K562 treated with DMSO at 1 percent for 12 hours (cell line): ENCODE data around the gene ULBP1. TPM values are rescaled to one million over a fixed set of nuclear protein-coding genes. Genes with fewer than 3 reads are reported as not detected.

ENCODE experiments used
- total RNA-seq: library from RNA; unstranded; fragments of 300-600 nt; gene quantifications from 2 replicates; pipeline ENCODE4 v1.2.3, GENCODE V29; 2022; ENCODE audit not compliant: insufficient read depth

ULBP1 gene, protein sequence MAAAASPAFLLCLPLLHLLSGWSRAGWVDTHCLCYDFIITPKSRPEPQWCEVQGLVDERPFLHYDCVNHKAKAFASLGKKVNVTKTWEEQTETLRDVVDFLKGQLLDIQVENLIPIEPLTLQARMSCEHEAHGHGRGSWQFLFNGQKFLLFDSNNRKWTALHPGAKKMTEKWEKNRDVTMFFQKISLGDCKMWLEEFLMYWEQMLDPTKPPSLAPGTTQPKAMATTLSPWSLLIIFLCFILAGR
- 4.0 and 10.6 TPM in 2 replicates for total RNA-seq

GRCh38 chr6:149963462-149964307 is at the start of gene ULBP1:
ULBP1 (plus strand) TSS chr6:149963943; CDS start chr6:149964050, 107 bp downstream.

DNA sequence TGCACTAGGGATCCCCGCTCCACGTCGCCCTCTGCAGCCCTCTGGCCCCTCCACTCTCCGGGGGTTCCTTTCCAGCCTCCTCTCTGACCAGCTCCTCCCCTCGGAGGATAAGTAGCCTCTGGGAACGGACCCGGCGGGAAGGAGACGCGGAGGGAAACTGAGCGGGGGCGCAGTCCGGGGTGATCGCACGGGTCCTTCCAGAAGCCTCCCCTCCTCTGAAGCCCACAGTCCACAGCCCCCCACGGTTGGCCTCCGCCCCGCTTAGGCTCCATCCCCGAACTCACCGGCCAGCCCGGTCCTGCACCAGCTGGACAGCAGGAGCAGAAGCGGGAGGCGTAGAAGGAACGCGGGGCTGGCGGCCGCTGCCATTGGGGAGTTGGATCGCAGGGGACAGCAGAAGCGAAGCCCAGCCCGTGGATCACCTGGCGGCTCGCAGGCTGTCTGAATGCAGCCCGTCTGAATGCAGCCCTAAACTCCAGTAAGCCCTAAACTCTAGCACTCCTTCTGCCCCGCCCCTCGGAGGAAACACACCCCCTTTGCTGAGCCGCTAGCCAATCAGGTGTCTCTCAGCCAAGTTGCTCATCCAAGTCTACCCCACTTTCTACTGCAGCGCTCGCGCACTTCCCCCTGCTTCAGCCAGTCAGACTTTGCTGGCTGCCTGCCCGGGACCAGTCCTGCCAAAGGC is 41.0 kb upstream of the ULBP1 start, which contains the start of gene RAET1G:
TSS of gene RAET1G (minus strand) at position 480 of the 685 bp plus-strand sequence. CDS start at position 369, 111 bp downstream.

DNA sequence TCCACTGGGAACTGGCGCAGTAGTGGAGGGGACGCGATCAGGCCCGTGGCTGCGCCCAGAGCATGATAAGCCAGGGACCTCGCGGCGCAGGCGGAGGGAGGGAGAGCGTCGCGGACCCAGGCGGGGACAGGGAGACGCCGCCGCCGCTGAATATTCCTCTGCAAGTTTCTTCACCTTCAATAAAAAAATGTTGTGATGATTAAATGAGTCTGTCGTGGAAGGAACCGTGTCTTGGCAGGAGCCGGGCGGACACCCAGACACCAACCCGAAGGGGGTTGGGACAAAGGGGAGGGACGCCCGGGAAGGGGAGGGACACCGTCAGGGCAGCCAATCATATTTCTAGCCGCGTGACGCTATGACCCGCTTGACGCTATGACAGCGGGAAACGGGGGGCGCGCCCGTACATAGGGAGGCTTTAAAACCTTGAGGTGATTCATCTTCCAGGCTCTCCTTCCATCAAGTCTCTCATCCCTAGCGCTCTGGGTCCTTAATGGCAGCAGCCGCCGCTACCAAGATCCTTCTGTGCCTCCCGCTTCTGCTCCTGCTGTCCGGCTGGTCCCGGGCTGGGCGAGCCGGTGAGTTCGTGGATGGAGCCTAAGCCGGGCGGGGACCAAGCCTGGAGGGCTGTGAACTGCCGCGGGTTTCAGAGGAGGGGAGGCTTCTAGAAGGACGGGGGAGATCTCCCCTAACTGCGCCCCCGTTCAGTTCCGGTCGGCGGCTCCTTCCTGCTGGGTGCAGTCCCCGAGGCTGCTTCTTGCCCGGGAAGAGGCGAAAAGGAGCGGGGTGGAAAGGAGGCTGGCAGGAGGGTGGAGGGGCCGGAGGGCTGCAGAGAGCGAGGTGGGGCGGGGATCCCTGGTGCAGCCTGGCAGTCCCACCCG is 21.9 kb upstream of the ULBP1 start, which contains the start of gene ULBP2:
TSS of gene ULBP2 (plus strand) at position 432 of the 878 bp plus-strand sequence. CDS start at position 491, 59 bp downstream.

Other genes with a start within 250 kb of the ULBP1 start
- gene LATS1, start 245.8 kb upstream of the ULBP1 start, total RNA-seq = 3.4 and 20.9 TPM in 2 replicates
- 18.9 and 43.6 TPM in 2 replicates for gene NUP43, start 217.4 kb upstream of the ULBP1 start, total RNA-seq
- 315 and 448 TPM in 2 replicates for gene PCMT1, start 214.2 kb upstream of the ULBP1 start, total RNA-seq
- gene LRP11, start 99.6 kb upstream of the ULBP1 start, total RNA-seq = 2.7 and 6.7 TPM in 2 replicates
- not detected in 2 replicates for gene RAET1E, start 65.8 kb upstream of the ULBP1 start, total RNA-seq
- gene RAET1G, start 40.8 kb upstream of the ULBP1 start, total RNA-seq = not detected in 2 replicates
- gene ULBP2, start 21.9 kb upstream of the ULBP1 start, total RNA-seq = 12.3 and 16.6 TPM in 2 replicates
- gene RAET1L, start 61.6 kb downstream of the ULBP1 start, total RNA-seq = not detected in 2 replicates
- not detected in 2 replicates for gene ULBP3, start 105.2 kb downstream of the ULBP1 start, total RNA-seq
- 5.5 and 7.3 TPM in 2 replicates for gene PPP1R14C, start 179.1 kb downstream of the ULBP1 start, total RNA-seq